ENCODE results near the gene RSPH3. TPM values are rescaled to one million over a fixed set of nuclear protein-coding genes. Genes with fewer than 3 reads are reported as not detected.

Gene RSPH3
- total and polyA plus RNA-seq, 4 donors: 1.7 to 4.6 (median 3.3) TPM

DNA sequence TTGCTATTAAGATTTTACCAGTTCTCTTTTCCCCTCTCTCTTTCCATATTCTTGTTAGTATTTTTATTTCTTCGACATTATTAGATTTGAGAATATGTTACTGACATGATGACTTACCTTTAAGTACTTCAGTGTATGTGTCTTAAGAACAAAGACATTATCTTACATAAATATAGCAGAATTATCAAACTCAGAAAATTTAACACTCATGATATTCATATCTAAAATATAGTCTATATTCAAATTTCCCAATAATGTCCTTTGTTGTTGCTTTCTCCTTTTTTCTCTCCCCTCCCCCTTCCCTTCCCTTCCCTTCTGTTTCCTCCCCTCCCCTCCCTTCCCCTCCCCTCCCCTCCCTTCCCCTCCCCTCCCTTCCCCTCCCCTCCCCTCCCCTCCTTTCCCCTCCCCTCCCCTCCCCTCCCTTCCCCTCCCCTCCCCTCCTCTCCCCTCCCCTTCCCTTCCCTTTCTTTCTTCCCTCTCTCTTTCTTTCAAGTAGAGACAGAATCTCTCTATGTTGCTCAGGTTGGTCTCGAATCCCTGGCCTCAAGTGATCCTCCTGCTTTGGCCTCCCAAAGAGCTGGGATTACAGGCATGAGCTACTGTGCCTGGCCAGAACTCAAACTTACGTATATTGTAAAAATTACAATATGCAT lies 56.5 kb downstream of the RSPH3 start:
- H3K4me1 ChIP-seq (ENCODE audit: control insufficient read depth in 4 of 4, insufficient read depth in 4 of 4, low read length in 3 of 4): no peaks in the 10 kb centered on the region
- H3K36me3 ChIP-seq (ENCODE audit: control insufficient read depth in 4 of 4, insufficient read depth in 3 of 4, low read depth in 1 of 4, low read length in 3 of 4): no peaks in the 10 kb centered on the region
- WGBS: 96% methylated on average over 3 of the region's 3 CpGs
- H3K27ac ChIP-seq (ENCODE audit: low read depth in 1 of 2, low read length in 2 of 2): no peak overlapping the region
- H3K9me3 ChIP-seq (ENCODE audit: control insufficient read depth in 4 of 4, low read length in 3 of 4): no peaks in the 10 kb centered on the region
- no peaks in the 10 kb centered on the region for H3K27me3 ChIP-seq (ENCODE audit: control insufficient read depth in 4 of 4, insufficient read depth in 4 of 4, low read length in 3 of 4)
- H3K4me3 ChIP-seq (ENCODE audit: low read depth in 1 of 3, low read length in 3 of 3): no peak overlapping the region
- TF ChIP-seq FOXA1 (IDR thresholded peaks at IDR 0.05): no peak
- TF ChIP-seq HNF4A (conservative IDR thresholded peaks at IDR 0.05): no peak
- no peak for TF ChIP-seq HNF4G (IDR thresholded peaks at IDR 0.05)
- no peak overlapping the region for H3K9ac ChIP-seq (ENCODE audit: low read depth in 1 of 2, low read length in 2 of 2)
- DNase-seq (ENCODE audit: low spot score): no peak

DNA sequence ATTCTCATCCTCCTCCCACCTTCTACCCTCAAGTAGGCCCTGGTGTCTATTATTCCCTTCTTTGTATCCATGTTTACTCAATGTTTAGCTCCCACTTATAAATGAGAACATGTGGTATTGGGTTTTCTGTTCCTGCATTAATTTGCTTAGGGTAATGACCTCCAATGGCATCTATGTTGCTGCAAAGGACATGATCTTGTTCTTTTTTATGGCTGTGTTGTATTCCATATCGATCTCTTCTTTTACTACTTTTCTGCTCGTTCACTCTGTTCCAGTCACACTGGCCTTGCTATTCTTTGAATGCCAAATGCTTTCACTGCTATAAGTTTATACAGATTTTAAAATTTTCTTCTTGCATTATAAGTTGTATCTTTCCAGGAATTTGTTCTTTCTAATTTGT lies 57.7 kb downstream of the RSPH3 start:
- TF ChIP-seq, protein P1, sequence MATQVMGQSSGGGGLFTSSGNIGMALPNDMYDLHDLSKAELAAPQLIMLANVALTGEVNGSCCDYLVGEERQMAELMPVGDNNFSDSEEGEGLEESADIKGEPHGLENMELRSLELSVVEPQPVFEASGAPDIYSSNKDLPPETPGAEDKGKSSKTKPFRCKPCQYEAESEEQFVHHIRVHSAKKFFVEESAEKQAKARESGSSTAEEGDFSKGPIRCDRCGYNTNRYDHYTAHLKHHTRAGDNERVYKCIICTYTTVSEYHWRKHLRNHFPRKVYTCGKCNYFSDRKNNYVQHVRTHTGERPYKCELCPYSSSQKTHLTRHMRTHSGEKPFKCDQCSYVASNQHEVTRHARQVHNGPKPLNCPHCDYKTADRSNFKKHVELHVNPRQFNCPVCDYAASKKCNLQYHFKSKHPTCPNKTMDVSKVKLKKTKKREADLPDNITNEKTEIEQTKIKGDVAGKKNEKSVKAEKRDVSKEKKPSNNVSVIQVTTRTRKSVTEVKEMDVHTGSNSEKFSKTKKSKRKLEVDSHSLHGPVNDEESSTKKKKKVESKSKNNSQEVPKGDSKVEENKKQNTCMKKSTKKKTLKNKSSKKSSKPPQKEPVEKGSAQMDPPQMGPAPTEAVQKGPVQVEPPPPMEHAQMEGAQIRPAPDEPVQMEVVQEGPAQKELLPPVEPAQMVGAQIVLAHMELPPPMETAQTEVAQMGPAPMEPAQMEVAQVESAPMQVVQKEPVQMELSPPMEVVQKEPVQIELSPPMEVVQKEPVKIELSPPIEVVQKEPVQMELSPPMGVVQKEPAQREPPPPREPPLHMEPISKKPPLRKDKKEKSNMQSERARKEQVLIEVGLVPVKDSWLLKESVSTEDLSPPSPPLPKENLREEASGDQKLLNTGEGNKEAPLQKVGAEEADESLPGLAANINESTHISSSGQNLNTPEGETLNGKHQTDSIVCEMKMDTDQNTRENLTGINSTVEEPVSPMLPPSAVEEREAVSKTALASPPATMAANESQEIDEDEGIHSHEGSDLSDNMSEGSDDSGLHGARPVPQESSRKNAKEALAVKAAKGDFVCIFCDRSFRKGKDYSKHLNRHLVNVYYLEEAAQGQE (IDR thresholded peaks at IDR 0.05): no peak
- no peak for TF ChIP-seq TAF1 (conservative IDR thresholded peaks at IDR 0.05)
- TF ChIP-seq, protein P2, sequence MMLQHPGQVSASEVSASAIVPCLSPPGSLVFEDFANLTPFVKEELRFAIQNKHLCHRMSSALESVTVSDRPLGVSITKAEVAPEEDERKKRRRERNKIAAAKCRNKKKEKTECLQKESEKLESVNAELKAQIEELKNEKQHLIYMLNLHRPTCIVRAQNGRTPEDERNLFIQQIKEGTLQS (IDR thresholded peaks at IDR 0.05): no peak
- no peak for TF ChIP-seq FOXA1 (IDR thresholded peaks at IDR 0.05)
- TF ChIP-seq GABPA (IDR thresholded peaks at IDR 0.05 in 1 of 2, conservative IDR thresholded peaks at IDR 0.05 in 1 of 2): no peak
- TF ChIP-seq, protein P3, sequence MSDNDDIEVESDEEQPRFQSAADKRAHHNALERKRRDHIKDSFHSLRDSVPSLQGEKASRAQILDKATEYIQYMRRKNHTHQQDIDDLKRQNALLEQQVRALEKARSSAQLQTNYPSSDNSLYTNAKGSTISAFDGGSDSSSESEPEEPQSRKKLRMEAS (IDR thresholded peaks at IDR 0.05): no peak
- TF ChIP-seq, protein P4, sequence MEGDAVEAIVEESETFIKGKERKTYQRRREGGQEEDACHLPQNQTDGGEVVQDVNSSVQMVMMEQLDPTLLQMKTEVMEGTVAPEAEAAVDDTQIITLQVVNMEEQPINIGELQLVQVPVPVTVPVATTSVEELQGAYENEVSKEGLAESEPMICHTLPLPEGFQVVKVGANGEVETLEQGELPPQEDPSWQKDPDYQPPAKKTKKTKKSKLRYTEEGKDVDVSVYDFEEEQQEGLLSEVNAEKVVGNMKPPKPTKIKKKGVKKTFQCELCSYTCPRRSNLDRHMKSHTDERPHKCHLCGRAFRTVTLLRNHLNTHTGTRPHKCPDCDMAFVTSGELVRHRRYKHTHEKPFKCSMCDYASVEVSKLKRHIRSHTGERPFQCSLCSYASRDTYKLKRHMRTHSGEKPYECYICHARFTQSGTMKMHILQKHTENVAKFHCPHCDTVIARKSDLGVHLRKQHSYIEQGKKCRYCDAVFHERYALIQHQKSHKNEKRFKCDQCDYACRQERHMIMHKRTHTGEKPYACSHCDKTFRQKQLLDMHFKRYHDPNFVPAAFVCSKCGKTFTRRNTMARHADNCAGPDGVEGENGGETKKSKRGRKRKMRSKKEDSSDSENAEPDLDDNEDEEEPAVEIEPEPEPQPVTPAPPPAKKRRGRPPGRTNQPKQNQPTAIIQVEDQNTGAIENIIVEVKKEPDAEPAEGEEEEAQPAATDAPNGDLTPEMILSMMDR (IDR thresholded peaks at IDR 0.05; ENCODE audit: low read depth, low read length, missing input control): no peak
- no peak for TF ChIP-seq FOXA2 (IDR thresholded peaks at IDR 0.05)
- no peak for TF ChIP-seq RXRA (IDR thresholded peaks at IDR 0.05)
- TF ChIP-seq RAD21 (IDR thresholded peaks at IDR 0.05): no peak
- no peak for TF ChIP-seq EGR1 (IDR thresholded peaks at IDR 0.05; ENCODE audit: low read depth in 2 of 2)
- no peak for TF ChIP-seq JUND (IDR thresholded peaks at IDR 0.05)
- TF ChIP-seq, protein P5, sequence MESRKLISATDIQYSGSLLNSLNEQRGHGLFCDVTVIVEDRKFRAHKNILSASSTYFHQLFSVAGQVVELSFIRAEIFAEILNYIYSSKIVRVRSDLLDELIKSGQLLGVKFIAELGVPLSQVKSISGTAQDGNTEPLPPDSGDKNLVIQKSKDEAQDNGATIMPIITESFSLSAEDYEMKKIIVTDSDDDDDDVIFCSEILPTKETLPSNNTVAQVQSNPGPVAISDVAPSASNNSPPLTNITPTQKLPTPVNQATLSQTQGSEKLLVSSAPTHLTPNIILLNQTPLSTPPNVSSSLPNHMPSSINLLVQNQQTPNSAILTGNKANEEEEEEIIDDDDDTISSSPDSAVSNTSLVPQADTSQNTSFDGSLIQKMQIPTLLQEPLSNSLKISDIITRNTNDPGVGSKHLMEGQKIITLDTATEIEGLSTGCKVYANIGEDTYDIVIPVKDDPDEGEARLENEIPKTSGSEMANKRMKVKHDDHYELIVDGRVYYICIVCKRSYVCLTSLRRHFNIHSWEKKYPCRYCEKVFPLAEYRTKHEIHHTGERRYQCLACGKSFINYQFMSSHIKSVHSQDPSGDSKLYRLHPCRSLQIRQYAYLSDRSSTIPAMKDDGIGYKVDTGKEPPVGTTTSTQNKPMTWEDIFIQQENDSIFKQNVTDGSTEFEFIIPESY (IDR thresholded peaks at IDR 0.05): no peak
- no peak for TF ChIP-seq HNF4A (conservative IDR thresholded peaks at IDR 0.05)
- TF ChIP-seq SP1 (IDR thresholded peaks at IDR 0.05): no peak
- no peak for TF ChIP-seq YY1 (IDR thresholded peaks at IDR 0.05)
- TF ChIP-seq HNF4G (IDR thresholded peaks at IDR 0.05): no peak
- TF ChIP-seq NR2F2 (IDR thresholded peaks at IDR 0.05): no peak
- WGBS: 98% methylated on average over 2 of the region's 2 CpGs
- no peaks in the 10 kb centered on the region for H3K4me1 ChIP-seq (ENCODE audit: control insufficient read depth in 4 of 4, insufficient read depth in 4 of 4, low read length in 3 of 4)
- H3K27me3 ChIP-seq (ENCODE audit: control insufficient read depth in 4 of 4, insufficient read depth in 4 of 4, low read length in 3 of 4): no peaks in the 10 kb centered on the region
- no peak overlapping the region for H3K4me3 ChIP-seq (ENCODE audit: low read depth in 1 of 3, low read length in 3 of 3)
- no peak for DNase-seq (ENCODE audit: low spot score)
- H3K27ac ChIP-seq (ENCODE audit: low read depth in 1 of 2, low read length in 2 of 2): no peak overlapping the region
- no peak overlapping the region for H3K9ac ChIP-seq (ENCODE audit: low read depth in 1 of 2, low read length in 2 of 2)
- no peaks in the 10 kb centered on the region for H3K9me3 ChIP-seq (ENCODE audit: control insufficient read depth in 4 of 4, low read length in 3 of 4)
- no peaks in the 10 kb centered on the region for H3K36me3 ChIP-seq (ENCODE audit: control insufficient read depth in 4 of 4, insufficient read depth in 3 of 4, low read depth in 1 of 4, low read length in 3 of 4)

Data from liver (tissue), 9 donors.